ENCODE data around the gene TANK. TPM values are rescaled to one million over a fixed set of nuclear protein-coding genes. Genes with fewer than 3 reads are reported as not detected.

Gene TANK
- polyA plus RNA-seq, 1 donor from 2014 or later = 58.1 TPM

GRCh38 chr2:161121622-161122021 lies 38.6 kb upstream of the TANK start:
- no peak overlapping the region for H3K27ac ChIP-seq (ENCODE audit: low read length)
- no peaks in the 10 kb centered on the region for H3K27me3 ChIP-seq (ENCODE audit: insufficient read depth, low read depth, low read length)
- TF ChIP-seq RAD21 (conservative IDR thresholded peaks at IDR 0.05) (no peak), MXI1 (conservative IDR thresholded peaks at IDR 0.05; ENCODE audit: poor library complexity, severe bottlenecking) (no peak), TAF1 (IDR thresholded peaks at IDR 0.05; ENCODE audit: low read depth) (no peak), EP300 (conservative IDR thresholded peaks at IDR 0.05; ENCODE audit: poor library complexity, severe bottlenecking) (no peak), POLR2AphosphoS5 (IDR thresholded peaks at IDR 0.05) (no peak), EZH2 (IDR thresholded peaks at IDR 0.05; ENCODE audit: borderline replicate concordance, insufficient read depth, low read length, poor library complexity, severe bottlenecking) (no peak), REST (IDR thresholded peaks at IDR 0.05; ENCODE audit: borderline replicate concordance) (no peak), SMC3 (conservative IDR thresholded peaks at IDR 0.05; ENCODE audit: poor library complexity) (no peak)
- TF ChIP-seq, protein P1, sequence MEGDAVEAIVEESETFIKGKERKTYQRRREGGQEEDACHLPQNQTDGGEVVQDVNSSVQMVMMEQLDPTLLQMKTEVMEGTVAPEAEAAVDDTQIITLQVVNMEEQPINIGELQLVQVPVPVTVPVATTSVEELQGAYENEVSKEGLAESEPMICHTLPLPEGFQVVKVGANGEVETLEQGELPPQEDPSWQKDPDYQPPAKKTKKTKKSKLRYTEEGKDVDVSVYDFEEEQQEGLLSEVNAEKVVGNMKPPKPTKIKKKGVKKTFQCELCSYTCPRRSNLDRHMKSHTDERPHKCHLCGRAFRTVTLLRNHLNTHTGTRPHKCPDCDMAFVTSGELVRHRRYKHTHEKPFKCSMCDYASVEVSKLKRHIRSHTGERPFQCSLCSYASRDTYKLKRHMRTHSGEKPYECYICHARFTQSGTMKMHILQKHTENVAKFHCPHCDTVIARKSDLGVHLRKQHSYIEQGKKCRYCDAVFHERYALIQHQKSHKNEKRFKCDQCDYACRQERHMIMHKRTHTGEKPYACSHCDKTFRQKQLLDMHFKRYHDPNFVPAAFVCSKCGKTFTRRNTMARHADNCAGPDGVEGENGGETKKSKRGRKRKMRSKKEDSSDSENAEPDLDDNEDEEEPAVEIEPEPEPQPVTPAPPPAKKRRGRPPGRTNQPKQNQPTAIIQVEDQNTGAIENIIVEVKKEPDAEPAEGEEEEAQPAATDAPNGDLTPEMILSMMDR (IDR thresholded peaks at IDR 0.05; ENCODE audit: poor library complexity, severe bottlenecking) = no peak
- no peak overlapping the region for H3K4me2 ChIP-seq (ENCODE audit: low read length)
- H3K79me2 ChIP-seq (replicated peaks; ENCODE audit: insufficient read depth, low read length) = no peaks in the 10 kb centered on the region
- no peak overlapping the region for H3K4me3 ChIP-seq (ENCODE audit: low read length)
- no peaks in the 10 kb centered on the region for H4K20me1 ChIP-seq (ENCODE audit: insufficient read depth)
- no peaks in the 10 kb centered on the region for H3K9me3 ChIP-seq (ENCODE audit: low read length)
- H3K9ac ChIP-seq (ENCODE audit: low read length) = no peak overlapping the region
- no peaks in the 10 kb centered on the region for H3K9me2 ChIP-seq (ENCODE audit: insufficient read depth, low read length)
- H2AFZ ChIP-seq (ENCODE audit: low read depth, low read length) = no peak overlapping the region
- no peaks in the 10 kb centered on the region for H3F3A ChIP-seq (ENCODE audit: insufficient read depth, low read length, poor library complexity, severe bottlenecking)
- H3K36me3 ChIP-seq (ENCODE audit: insufficient read depth, low read length) = no peaks in the 10 kb centered on the region

DNA sequence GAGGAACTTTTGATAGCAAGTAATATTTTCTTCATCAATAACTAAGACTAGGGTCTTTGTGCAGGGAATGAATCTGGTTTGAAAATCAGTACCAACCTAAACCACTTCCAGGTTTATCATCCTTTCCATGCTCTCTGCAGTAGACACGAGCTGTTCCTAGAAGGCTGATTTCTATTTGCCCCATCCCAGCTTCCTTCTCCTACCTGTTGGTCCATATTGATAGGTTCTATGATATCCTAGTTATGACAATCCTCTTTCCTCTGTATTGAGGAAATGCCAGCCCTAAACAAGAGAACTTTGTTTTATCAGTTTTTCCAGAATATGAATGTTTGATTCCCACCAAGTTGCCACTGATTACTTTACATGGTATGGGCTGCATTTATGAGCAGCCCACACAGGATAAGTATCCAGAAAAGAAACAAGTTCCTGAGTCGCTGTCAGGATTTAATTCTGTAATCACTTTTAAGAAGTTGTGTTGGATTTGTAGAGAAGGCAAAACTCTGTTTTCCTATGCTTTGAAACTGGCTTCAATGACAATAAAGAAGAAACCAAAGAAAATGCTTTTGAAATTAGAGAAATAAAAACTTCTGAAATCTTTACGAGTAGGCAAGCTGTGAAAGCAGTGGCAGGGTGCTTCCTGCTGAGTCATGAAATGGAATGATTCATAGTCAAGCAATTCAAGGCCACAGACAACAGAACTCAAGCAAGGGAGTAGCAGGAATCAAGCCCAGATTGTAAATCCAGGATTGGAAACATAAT lies 37.3 kb upstream of the TANK start:
- no peaks in the 10 kb centered on the region for H3K79me2 ChIP-seq (replicated peaks; ENCODE audit: insufficient read depth, low read length)
- no peaks in the 10 kb centered on the region for H3K9me3 ChIP-seq (ENCODE audit: low read length)
- H3K4me3 ChIP-seq (ENCODE audit: low read length) = no peak overlapping the region
- H4K20me1 ChIP-seq (ENCODE audit: insufficient read depth) = no peaks in the 10 kb centered on the region
- H3F3A ChIP-seq (ENCODE audit: insufficient read depth, low read length, poor library complexity, severe bottlenecking) = no peaks in the 10 kb centered on the region
- H3K27ac ChIP-seq (ENCODE audit: low read length) = no peak overlapping the region
- H3K9me2 ChIP-seq (ENCODE audit: insufficient read depth, low read length) = no peaks in the 10 kb centered on the region
- no peak overlapping the region for H2AFZ ChIP-seq (ENCODE audit: low read depth, low read length)
- H3K36me3 ChIP-seq (ENCODE audit: insufficient read depth, low read length) = no peaks in the 10 kb centered on the region
- H3K4me2 ChIP-seq (ENCODE audit: low read length) = no peak overlapping the region
- H3K9ac ChIP-seq (ENCODE audit: low read length) = no peak overlapping the region
- no peaks in the 10 kb centered on the region for H3K27me3 ChIP-seq (ENCODE audit: insufficient read depth, low read depth, low read length)
- TF ChIP-seq RAD21 (conservative IDR thresholded peaks at IDR 0.05) (no peak), EP300 (conservative IDR thresholded peaks at IDR 0.05; ENCODE audit: poor library complexity, severe bottlenecking) (no peak), SMC3 (conservative IDR thresholded peaks at IDR 0.05; ENCODE audit: poor library complexity) (no peak), POLR2AphosphoS5 (IDR thresholded peaks at IDR 0.05) (no peak), MXI1 (conservative IDR thresholded peaks at IDR 0.05; ENCODE audit: poor library complexity, severe bottlenecking) (no peak), EZH2 (IDR thresholded peaks at IDR 0.05; ENCODE audit: borderline replicate concordance, insufficient read depth, low read length, poor library complexity, severe bottlenecking) (no peak), TAF1 (IDR thresholded peaks at IDR 0.05; ENCODE audit: low read depth) (no peak), REST (IDR thresholded peaks at IDR 0.05; ENCODE audit: borderline replicate concordance) (no peak)
- TF ChIP-seq, protein P1 (IDR thresholded peaks at IDR 0.05; ENCODE audit: poor library complexity, severe bottlenecking) = no peak
